K562 (cell line): ENCODE data around the gene CSRNP2. TPM values are rescaled to one million over a fixed set of nuclear protein-coding genes. Genes with fewer than 3 reads are reported as not detected.

Experiments
- ARID3B ChIP-seq: fragments of 250-450 bp; sonication (Bioruptor Pico); IDR thresholded peaks from 2 replicates; pipeline ENCODE4 v1.4.0; 2020; ENCODE audit warnings: borderline replicate concordance
- CEBPG ChIP-seq, 3 experiments: fragments of 200-800 bp in 1 of 3; sonication (Bioruptor generic) in 1 of 3; sonication (generic) in 1 of 3; formaldehyde crosslinking in 1 of 3; IDR thresholded peaks in 2 of 3; conservative IDR thresholded peaks in 1 of 3; 2 replicates each; pipeline versions ENCODE4 v1.6.1 to v1.8.0; 2016 to 2022; ENCODE audit warnings: missing compliant biosample characterization in 2 of 3, missing genetic modification characterization in 2 of 3, mild to moderate bottlenecking in 1 of 3, missing genetic modification reagents in 1 of 3
- CREBBP ChIP-seq: IDR thresholded peaks from one replicate; pipeline ENCODE4 v1.6.1; 2012; ENCODE audit warnings: low read depth, mild to moderate bottlenecking, control low read depth, inconsistent platforms, low read length
- KLF10 ChIP-seq: fragments of 250-450 bp; sonication (Bioruptor Pico); IDR thresholded peaks from 2 replicates; pipeline ENCODE4 v1.6.1; 2021; ENCODE audit warnings: matching md5 sums
- LCOR ChIP-seq: sonication (generic); formaldehyde crosslinking; IDR thresholded peaks from 2 replicates; pipeline ENCODE4 v1.8.0; 2022; ENCODE audit warnings: mild to moderate bottlenecking, missing genetic modification reagents
- MED1 ChIP-seq: sonication (generic); formaldehyde crosslinking; IDR thresholded peaks from 2 replicates; pipeline ENCODE4 v1.8.1; 2023; ENCODE audit warnings: missing genetic modification reagents, borderline replicate concordance
- MYNN ChIP-seq, 2 experiments: sonication (generic); formaldehyde crosslinking in 1 of 2; IDR thresholded peaks; 2 replicates each; pipeline versions ENCODE4 v1.5.0 to v1.6.1; 2016 to 2020; ENCODE audit warnings: antibody characterized with exemption in 1 of 2, missing genetic modification reagents in 1 of 2
- UBTF ChIP-seq, 2 experiments: IDR thresholded peaks; 2 replicates each; pipeline ENCODE4 v1.6.1; 2012; ENCODE audit warnings: improper control_type of control experiment in 2 of 2, low read depth in 2 of 2, low read length in 2 of 2, borderline replicate concordance in 1 of 2
- ZBTB40 ChIP-seq, 2 experiments: fragments of 450-650 bp in 1 of 2; sonication (generic) in 1 of 2; formaldehyde crosslinking in 1 of 2; IDR thresholded peaks; 2 replicates each; pipeline versions ENCODE4 v1.7.1 to v1.9.0; 2016 to 2022; ENCODE audit warnings: inconsistent platforms in 1 of 2, mild to moderate bottlenecking in 1 of 2, missing genetic modification reagents in 1 of 2
- ZFX ChIP-seq: sonication (generic); formaldehyde crosslinking; IDR thresholded peaks from 2 replicates; pipeline ENCODE4 v1.8.0; 2022; ENCODE audit warnings: mild to moderate bottlenecking, missing genetic modification reagents, moderate library complexity
- ZNF277 ChIP-seq: fragments of 250-450 bp; sonication (Bioruptor Pico); IDR thresholded peaks from 2 replicates; pipeline ENCODE4 v1.8.0; 2022; ENCODE audit warnings: inconsistent platforms, mild to moderate bottlenecking, moderate library complexity, borderline replicate concordance
- ZNF717 ChIP-seq: fragments of 250-450 bp; sonication (Bioruptor Pico); IDR thresholded peaks from 2 replicates; pipeline ENCODE4 v1.5.0; 2021
- polyA plus RNA-seq, 8 experiments: library from polyadenylated mRNA; depleted of rRNA in 4 of 8; stranded (reverse) in 5 of 8; unstranded in 3 of 8; fragments of >200 nt; fragmentation: Nextera tagmentation in 2 of 8; fragmentation: Illumina TruSeq in 1 of 8; extraction: Ambion mirVana in 2 of 8; extraction: Trizol in 1 of 8; gene quantifications; 2 replicates each; pipeline versions ENCODE4 v1.2.1 to v1.2.3, GENCODE V29; 2011 to 2014; ENCODE audit warnings: inconsistent platforms in 1 of 8, missing spikeins in 1 of 8
- total RNA-seq, 7 experiments: library from RNA; depleted of rRNA in 6 of 7; stranded (reverse); fragments of >200 nt in 6 of 7; fragmentation: Illumina TruSeq in 2 of 7; extraction: Trizol in 2 of 7; gene quantifications; 2 replicates each; pipeline versions ENCODE4 v1.2.1 to v1.2.3, GENCODE V29; 2011 to 2021; ENCODE audit warnings: low replicate concordance in 1 of 7

Gene CSRNP2
- total and polyA plus RNA-seq, 9 of the 15 experiments (the other 6 are each of a cell fraction or from before 2014, with no cell fraction given): 1.6 to 13.9 (median 5.9) TPM

GRCh38 chr12:51021694-51022093 lies 61.7 kb downstream of the CSRNP2 start (continued):
- no peak for TF ChIP-seq MED1 (CRISPR knock-in tag)
- TF ChIP-seq ZFX (CRISPR knock-in tag): no peak
- no peak for TF ChIP-seq CREBBP
- no peak for TF ChIP-seq ZBTB40 (IDR thresholded peaks at IDR 0.05)
- TF ChIP-seq ZBTB40 (CRISPR knock-in tag; IDR thresholded peaks at IDR 0.05): no peak
- TF ChIP-seq CEBPG (CRISPR knock-in tag; IDR thresholded peaks at IDR 0.05): no peak
- no peak for TF ChIP-seq CEBPG (tag; conservative IDR thresholded peaks at IDR 0.05 in 1 of 2, IDR thresholded peaks at IDR 0.05 in 1 of 2)
- TF ChIP-seq ZNF277 (CRISPR knock-in tag): no peak
- peak; percentile 78 for TF ChIP-seq MYNN (IDR thresholded peaks at IDR 0.05)
- no peak for TF ChIP-seq MYNN (CRISPR knock-in tag; IDR thresholded peaks at IDR 0.05)
- TF ChIP-seq KLF10: no peak
- no peak for TF ChIP-seq ARID3B
- TF ChIP-seq LCOR: no peak; the same call in 1 of the 2 replicates
- no peak for TF ChIP-seq UBTF (IDR thresholded peaks at IDR 0.05; ENCODE audit: borderline replicate concordance in 1 of 2, low read depth in 2 of 2, low read length in 2 of 2)
- no peak for TF ChIP-seq ZNF717 (CRISPR knock-in tag)
